HG03520 (cell line): ENCODE measurements around the gene DUSP22.
A peak's percentile ranks its signal among the peaks of the same experiment; 100 is the strongest.
"Not testable (repeated sequence)": the region's sequence is repeated elsewhere in the genome, so short reads cannot be mapped to it uniquely, and the experiment has no call there.

Experiments
- ATAC-seq: cut with Tn5 transposase; IDR thresholded peaks from one replicate; pipeline ENCODE4 v1.9.1; 2021; ENCODE audit warnings: mild to moderate bottlenecking, moderate library complexity; ENCODE audit not compliant: unreplicated experiment

The DUSP22 gene

DNA sequence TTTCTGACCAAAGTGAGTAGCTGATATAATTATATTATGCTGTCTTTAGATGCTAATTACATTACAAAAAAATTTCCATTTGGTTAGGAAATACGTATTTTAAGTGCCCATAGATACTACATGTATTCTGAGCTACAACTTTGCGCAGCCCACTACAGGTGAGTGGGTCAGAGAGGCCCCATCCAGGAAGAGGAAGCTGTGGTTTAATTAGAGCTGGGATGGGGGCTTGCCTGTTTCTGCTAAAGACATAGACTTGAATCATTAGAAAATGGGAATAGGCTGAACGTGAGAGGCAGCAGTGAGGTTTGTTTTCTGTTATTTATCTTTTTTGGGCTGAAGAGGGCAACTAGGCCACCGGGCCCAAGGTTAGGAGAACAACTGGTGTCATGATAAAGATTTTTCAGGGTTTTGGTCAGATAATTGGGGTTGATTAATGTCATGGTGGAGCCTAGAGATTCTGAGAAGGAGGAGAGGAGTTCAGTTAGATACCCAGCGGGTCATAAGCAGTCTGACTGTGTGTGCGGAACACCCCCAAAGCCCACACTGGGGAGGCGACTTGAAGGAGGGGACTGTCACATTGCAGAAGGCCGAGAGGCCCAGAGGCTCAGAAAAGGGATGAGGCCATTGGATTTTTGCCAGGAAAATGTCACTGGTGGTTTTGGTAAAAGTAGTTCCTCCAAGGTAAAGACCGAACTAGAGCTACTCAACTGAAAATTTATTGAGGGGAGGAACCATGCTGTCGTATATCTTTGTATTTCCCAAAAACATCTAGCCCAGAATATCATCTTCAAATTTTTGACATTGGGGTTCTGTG lies 84.7 kb downstream of the DUSP22 start:
- ATAC-seq: no peak

- not testable (repeated sequence) for ATAC-seq
Observed at GRCh38 chr6:377641-378020, 85.3 kb downstream of the DUSP22 start.

DNA sequence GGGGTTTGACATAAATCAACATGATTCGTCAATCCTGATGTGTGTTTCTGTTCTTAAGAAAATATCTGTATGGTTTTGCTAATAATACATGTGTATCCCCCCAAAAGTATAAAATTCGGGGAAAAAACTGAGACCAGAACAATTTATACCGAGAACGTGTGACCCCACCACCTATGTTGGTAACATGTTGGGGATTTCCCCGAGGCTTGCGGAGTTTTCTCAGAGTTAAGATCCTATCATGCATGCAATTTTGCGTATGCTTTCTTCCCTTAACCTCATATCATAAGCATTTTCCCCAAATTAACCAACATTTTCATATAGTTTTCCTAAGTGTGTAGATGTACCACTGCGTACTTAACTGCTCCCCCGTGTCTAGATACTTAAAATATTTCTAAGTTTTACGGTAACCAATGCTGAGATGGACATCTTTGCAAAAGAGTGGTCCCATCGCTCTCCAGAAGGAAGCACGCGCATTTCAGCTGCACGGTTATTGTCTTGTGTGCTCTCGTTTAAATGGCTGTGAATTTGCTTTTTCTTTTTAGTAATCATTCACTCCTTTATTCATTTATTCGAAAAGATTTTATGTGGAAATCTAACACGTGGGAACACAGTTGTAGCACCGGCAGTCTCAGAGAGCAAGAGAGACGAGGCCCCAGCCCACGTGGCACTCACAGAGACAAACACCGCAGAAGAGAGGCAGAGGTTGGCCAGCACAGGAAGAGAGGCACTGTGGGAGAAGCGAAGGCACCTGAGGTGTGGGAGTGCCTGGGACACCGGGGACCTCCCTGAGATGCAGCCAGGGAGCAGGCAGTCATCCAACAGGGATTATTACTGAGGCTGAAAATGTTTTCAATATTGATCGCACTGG lies 86.0 kb downstream of the DUSP22 start:
- no peak for ATAC-seq

GRCh38 chr6:378958-379409 lies 86.7 kb downstream of the DUSP22 start:
- ATAC-seq: no peak

GRCh38 chr6:379410-380181 lies 87.3 kb downstream of the DUSP22 start:
- ATAC-seq: no peak

DNA sequence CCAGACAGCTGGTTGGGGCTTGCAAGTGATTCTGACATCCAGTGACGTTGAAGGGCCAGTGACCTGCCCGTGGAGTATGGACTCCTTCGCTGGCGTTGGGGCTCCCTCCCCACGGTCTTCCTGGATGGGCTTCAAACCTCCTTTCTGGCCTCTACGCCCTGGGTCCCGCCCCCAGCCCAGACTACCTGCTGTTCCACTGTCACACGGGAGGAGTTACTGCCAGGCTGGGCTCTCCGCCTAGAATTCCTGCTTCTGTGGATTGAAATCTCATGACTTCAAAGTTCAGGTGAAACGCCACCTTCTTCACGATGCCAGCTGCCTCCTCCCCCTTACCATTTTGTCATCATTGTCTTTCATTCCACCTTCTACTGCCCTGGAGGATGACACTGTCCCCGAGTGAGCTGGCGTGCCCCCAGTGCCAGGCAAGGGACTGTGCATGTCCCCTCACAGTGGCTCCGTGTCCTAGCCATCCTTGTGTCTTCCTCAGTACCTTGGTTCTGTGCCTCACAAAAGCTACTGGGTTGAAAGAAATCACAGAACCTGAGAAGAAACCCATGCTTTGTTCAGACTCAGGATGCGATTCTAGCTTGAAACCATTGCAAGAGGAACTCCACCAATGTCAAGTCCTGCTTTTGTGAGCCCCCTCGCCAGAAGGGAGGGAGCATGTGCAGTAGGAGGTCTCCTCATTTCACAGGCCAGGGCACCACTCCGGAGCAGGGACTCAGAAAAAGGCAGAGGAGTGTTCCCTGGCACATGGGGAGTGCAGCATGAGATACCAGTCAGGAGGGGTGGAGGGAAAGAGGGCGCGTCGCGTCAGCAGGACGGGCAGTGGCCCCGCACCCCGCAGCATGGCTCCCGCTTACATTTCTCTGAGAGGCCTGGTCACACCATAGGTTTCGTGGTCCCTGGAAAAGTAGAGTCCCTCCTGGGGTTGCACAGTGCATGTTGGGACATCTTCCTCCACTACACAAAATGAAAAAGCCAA lies 88.2 kb downstream of the DUSP22 start:
- no peak for ATAC-seq

DNA sequence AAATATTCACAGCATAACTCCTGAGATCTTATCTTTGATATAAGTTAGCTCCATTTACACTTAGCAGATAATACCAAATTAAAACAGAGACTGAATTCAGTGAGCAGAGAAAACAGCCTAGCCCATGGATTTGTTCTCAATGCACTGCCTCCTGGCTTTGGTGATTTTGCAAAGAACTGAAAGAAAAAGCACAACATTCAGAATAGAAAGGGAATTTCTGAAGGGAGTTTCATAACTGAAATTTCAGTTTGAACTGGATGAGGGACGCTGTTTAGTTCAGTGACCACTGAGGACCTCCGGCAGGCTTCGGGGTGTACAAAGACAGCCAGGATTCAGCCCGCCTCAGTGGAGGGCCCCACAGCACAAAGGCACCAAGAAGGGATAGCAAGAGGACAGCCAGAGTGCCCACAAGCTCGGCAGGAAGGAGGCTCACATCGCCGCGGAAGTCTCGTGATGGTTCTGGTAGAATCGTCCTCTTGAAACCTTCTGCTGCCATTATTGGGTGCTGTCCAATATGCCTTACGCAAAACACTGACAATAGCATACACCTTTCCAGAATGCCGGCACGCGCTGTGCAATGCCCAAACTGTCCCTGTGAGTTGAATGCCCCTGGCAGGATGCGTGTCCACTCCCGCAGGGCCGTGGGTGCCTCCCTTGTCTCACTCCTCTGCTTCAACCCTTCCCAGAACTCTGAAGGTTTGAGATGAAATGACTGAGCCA lies 89.6 kb downstream of the DUSP22 start:
- no peak for ATAC-seq

- no peak for ATAC-seq
Observed at GRCh38 chr6:382883-383810, 90.9 kb downstream of the DUSP22 start.

GRCh38 chr6:383856-384255 lies 91.6 kb downstream of the DUSP22 start:
- no peak for ATAC-seq

GRCh38 chr6:384898-385297 lies 92.6 kb downstream of the DUSP22 start:
- ATAC-seq: no peak

- ATAC-seq: no peak
Observed at GRCh38 chr6:385614-386013, 93.3 kb downstream of the DUSP22 start.

GRCh38 chr6:386688-387266 lies 94.5 kb downstream of the DUSP22 start:
- no peak for ATAC-seq

DNA sequence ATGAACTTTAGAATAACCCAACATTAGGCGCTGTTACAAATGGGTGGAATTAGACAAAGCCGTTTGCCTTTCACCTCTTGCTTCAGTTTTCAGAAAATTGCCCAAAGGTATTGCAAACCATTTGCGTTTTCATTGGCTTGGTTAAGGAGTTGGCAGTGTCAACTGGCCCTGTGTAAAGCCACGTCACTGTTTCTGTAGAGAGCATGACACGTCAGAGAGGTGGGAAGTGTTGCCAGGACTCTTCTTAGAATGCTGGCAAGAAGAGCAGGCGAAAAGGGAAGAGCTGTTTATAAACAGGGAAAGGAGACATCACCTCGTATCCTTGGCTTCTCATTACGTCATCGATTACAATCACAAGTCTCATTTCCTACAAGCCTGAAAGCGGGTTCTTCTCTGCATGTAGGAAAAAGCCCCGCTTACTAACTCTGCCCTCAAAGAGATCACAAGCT lies 95.0 kb downstream of the DUSP22 start:
- no peak for ATAC-seq

DNA sequence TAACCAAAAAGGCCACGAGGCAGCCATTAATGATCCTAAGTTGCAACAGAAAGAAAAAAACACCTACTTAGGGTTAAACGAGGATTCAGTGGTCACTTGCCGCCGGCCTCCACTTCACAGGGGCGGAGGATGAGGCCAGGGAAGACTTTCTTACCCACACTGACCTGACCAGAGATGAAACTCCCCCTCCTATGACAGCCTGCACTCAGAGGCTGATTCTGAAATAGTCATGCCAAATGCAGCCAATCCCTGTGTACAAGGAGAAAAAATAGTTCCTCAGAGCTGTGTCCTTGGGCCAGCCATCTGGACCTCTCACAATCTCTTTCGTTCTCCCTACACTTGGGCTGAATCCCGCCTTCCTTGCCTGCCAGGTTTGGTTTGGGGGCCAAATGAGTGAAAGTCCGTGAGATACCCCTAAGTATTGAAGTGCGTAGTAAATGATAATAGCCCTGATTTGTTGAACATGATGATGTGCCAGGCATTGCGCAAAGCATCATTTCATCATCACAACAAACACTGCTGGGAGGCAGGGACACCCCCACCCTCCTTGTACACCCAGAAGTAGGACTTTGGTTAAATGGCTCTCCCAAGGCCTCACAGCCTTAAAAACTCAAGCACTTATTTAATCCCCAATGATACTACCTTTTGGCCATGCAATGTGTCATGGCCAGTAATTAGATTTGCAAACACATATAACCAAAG lies 96.1 kb downstream of the DUSP22 start:
- no peak for ATAC-seq

DNA sequence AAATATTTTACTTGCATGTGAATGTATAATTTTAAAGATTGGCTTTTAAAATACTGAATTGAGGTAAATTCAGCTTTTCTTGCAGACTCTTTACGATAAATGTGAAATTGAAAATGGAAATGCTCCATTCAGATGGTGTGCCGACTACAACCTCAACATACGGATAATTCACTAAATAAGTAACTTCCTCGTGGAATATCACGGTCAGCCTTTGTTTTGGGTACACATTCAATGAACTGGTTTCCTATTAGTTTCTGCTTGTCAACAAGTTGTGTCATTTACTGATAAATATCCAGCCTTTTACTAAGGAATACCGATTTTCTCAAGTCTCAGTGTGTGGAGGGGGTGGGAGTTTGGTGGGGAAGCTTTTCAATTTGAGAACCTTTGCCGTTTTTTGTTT lies 96.9 kb downstream of the DUSP22 start:
- no peak for ATAC-seq

DNA sequence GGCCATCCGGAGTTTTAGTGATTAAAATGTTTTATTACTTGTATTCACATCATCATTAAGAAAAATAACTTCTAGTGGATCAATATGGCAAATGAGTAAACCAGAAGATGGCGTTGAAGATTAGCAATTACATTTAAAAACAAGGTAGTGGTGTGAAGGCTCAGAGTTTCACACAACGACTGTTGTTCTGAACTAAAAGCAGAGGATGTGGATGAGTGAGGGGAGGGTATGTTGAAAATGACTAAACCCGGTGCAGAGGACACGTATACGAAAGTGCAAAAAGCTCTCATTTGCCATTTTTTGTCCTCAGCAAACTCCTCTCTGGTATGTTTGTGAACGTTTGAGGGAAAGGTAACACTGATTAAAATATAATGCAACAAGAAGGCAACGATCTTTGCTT lies 97.3 kb downstream of the DUSP22 start:
- ATAC-seq: peak; percentile 31

DNA sequence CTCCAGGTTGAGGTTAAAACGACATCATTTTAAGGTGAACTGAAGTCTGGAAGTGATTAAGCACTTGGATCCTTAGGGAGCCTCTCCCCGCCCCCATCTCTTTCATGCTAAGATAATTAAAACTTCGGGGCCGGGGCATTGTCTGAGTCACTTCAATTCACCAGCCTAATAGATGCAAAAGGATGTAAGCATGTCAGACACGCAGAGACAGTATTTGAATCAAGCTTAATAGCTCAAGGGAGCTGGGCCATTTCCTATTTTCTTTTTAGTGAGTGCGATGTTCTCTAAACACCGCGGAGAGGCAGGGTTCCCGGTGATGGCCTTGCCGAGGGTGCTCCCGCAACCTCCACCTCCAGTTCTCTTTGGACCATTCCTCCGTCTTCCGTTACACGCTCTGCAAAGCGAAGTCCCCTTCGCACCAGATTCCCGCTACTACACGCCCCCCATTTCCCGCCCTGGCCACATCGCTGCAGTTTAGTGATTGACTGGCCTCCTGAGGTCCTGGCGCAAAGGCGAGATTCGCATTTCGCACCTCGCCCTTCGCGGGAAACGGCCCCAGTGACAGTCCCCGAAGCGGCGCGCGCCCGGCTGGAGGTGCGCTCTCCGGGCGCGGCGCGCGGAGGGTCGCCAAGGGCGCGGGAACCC lies 98.7 kb downstream of the DUSP22 start:
- peak; percentile 7 for ATAC-seq
